Eye (tissue), 1 donor: ENCODE measurements around the gene MED10.
"Not testable (repeated sequence)": the region's sequence is repeated elsewhere in the genome, so short reads cannot be mapped to it uniquely, and the experiment has no call there.

ENCODE experiments used
- DNase-seq: peaks from one replicate; pipeline ENCODE4 v3.0.0-alpha.2; 2015

Gene MED10

GRCh38 chr5:6372251-6373080, 5.9 kb downstream of the MED10 start:
- no peak for DNase-seq

- no peak for DNase-seq
Measured at GRCh38 chr5:6371079-6371810, 7.1 kb downstream of the MED10 start.

GRCh38 chr5:6370580-6370979, 7.8 kb downstream of the MED10 start:
- no peak for DNase-seq

- no peak for DNase-seq
Measured at GRCh38 chr5:6365977-6366590, 12.3 kb downstream of the MED10 start.

GRCh38 chr5:6365142-6365976, 13.0 kb downstream of the MED10 start:
- DNase-seq = no peak

- DNase-seq = not testable (repeated sequence)
Measured at GRCh38 chr5:6363454-6364011, 14.8 kb downstream of the MED10 start.

- DNase-seq = peak; percentile 19
Measured at GRCh38 chr5:6362846-6363245, 15.5 kb downstream of the MED10 start.

GRCh38 chr5:6361101-6361500, 17.2 kb downstream of the MED10 start:
- DNase-seq = no peak

- DNase-seq = no peak
Measured at GRCh38 chr5:6360323-6361072, 17.8 kb downstream of the MED10 start.

GRCh38 chr5:6359555-6360322, 18.6 kb downstream of the MED10 start:
- DNase-seq = peak; percentile 23

- no peak for DNase-seq
Measured at GRCh38 chr5:6358434-6358820, 19.9 kb downstream of the MED10 start.

- DNase-seq = not testable (repeated sequence)
Measured at GRCh38 chr5:6357817-6358433, 20.4 kb downstream of the MED10 start.

GRCh38 chr5:6356578-6357164, 21.7 kb downstream of the MED10 start:
- DNase-seq = no peak

- no peak for DNase-seq
Measured at GRCh38 chr5:6355294-6355693, 23.1 kb downstream of the MED10 start.

GRCh38 chr5:6354848-6355247, 23.5 kb downstream of the MED10 start:
- DNase-seq = no peak

- DNase-seq = no peak
Measured at GRCh38 chr5:6353602-6354302, 24.6 kb downstream of the MED10 start.

- peak; percentile 12 for DNase-seq
Measured at GRCh38 chr5:6350277-6351090, 27.9 kb downstream of the MED10 start.

GRCh38 chr5:6349387-6349786, 29.0 kb downstream of the MED10 start:
- no peak for DNase-seq
